Measurements from ENCODE around the gene WWOX.

WWOX gene

GRCh38 chr16:78543023-78543422 is 443.6 kb downstream of the WWOX start:
- no peak for DNase-seq
- TF ChIP-seq GATA1 (IDR thresholded peaks at IDR 0.05; ENCODE audit: low read depth, low read length) = no peak
- no peak for TF ChIP-seq POLR2A (IDR thresholded peaks at IDR 0.05; ENCODE audit: low read length)

GRCh38 chr16:78549366-78549765 is 449.9 kb downstream of the WWOX start:
- TF ChIP-seq GATA1 (IDR thresholded peaks at IDR 0.05; ENCODE audit: low read depth, low read length) (no peak), POLR2A (IDR thresholded peaks at IDR 0.05; ENCODE audit: low read length) (no peak)
- DNase-seq = no peak

- TF ChIP-seq POLR2A (IDR thresholded peaks at IDR 0.05; ENCODE audit: low read length) (no peak), GATA1 (IDR thresholded peaks at IDR 0.05; ENCODE audit: low read depth, low read length) (no peak)
- no peak for DNase-seq
Observed at GRCh38 chr16:78551487-78552085, 452.1 kb downstream of the WWOX start.

GRCh38 chr16:78552106-78552675 is 452.7 kb downstream of the WWOX start:
- DNase-seq = no peak
- TF ChIP-seq GATA1 (IDR thresholded peaks at IDR 0.05; ENCODE audit: low read depth, low read length) (no peak), POLR2A (IDR thresholded peaks at IDR 0.05; ENCODE audit: low read length) (no peak)

GRCh38 chr16:78552716-78553115 is 453.3 kb downstream of the WWOX start:
- TF ChIP-seq POLR2A (IDR thresholded peaks at IDR 0.05; ENCODE audit: low read length) = no peak
- TF ChIP-seq GATA1 (IDR thresholded peaks at IDR 0.05; ENCODE audit: low read depth, low read length) = no peak
- no peak for DNase-seq

- no peak for DNase-seq
- TF ChIP-seq POLR2A (IDR thresholded peaks at IDR 0.05; ENCODE audit: low read length) (no peak), GATA1 (IDR thresholded peaks at IDR 0.05; ENCODE audit: low read depth, low read length) (no peak)
Observed at GRCh38 chr16:78553268-78554039, 454.0 kb downstream of the WWOX start.

GRCh38 chr16:78556421-78556820 is 457.0 kb downstream of the WWOX start:
- no peak for DNase-seq
- TF ChIP-seq POLR2A (IDR thresholded peaks at IDR 0.05; ENCODE audit: low read length) (no peak), GATA1 (IDR thresholded peaks at IDR 0.05; ENCODE audit: low read depth, low read length) (no peak)

GRCh38 chr16:78560997-78561396 is 461.5 kb downstream of the WWOX start:
- TF ChIP-seq POLR2A (IDR thresholded peaks at IDR 0.05; ENCODE audit: low read length) (no peak), GATA1 (IDR thresholded peaks at IDR 0.05; ENCODE audit: low read depth, low read length) (no peak)
- DNase-seq = no peak

- DNase-seq = no peak
- no peak for TF ChIP-seq POLR2A (IDR thresholded peaks at IDR 0.05; ENCODE audit: low read length)
Observed at GRCh38 chr16:78562111-78562510, 462.7 kb downstream of the WWOX start.

GRCh38 chr16:78562650-78563049 is 463.2 kb downstream of the WWOX start:
- TF ChIP-seq GATA1 (IDR thresholded peaks at IDR 0.05; ENCODE audit: low read depth, low read length) = no peak
- no peak for TF ChIP-seq POLR2A (IDR thresholded peaks at IDR 0.05; ENCODE audit: low read length)
- DNase-seq = no peak

GRCh38 chr16:78563905-78564304 is 464.5 kb downstream of the WWOX start:
- no peak for TF ChIP-seq POLR2A (IDR thresholded peaks at IDR 0.05; ENCODE audit: low read length)
- TF ChIP-seq GATA1 (IDR thresholded peaks at IDR 0.05; ENCODE audit: low read depth, low read length) = no peak
- DNase-seq = no peak

GRCh38 chr16:78566397-78567073 is 467.1 kb downstream of the WWOX start:
- no peak for DNase-seq
- no peak for TF ChIP-seq GATA1 (IDR thresholded peaks at IDR 0.05; ENCODE audit: low read depth, low read length)
- TF ChIP-seq POLR2A (IDR thresholded peaks at IDR 0.05; ENCODE audit: low read length) = no peak

- TF ChIP-seq POLR2A (IDR thresholded peaks at IDR 0.05; ENCODE audit: low read length) (no peak), GATA1 (IDR thresholded peaks at IDR 0.05; ENCODE audit: low read depth, low read length) (no peak)
- no peak for DNase-seq
Observed at GRCh38 chr16:78570399-78571141, 471.1 kb downstream of the WWOX start.

GRCh38 chr16:78571434-78571833 is 472.0 kb downstream of the WWOX start:
- TF ChIP-seq GATA1 (IDR thresholded peaks at IDR 0.05; ENCODE audit: low read depth, low read length) (no peak), POLR2A (IDR thresholded peaks at IDR 0.05; ENCODE audit: low read length) (no peak)
- no peak for DNase-seq
